ENCODE measurements around the gene EBI3.

DNA sequence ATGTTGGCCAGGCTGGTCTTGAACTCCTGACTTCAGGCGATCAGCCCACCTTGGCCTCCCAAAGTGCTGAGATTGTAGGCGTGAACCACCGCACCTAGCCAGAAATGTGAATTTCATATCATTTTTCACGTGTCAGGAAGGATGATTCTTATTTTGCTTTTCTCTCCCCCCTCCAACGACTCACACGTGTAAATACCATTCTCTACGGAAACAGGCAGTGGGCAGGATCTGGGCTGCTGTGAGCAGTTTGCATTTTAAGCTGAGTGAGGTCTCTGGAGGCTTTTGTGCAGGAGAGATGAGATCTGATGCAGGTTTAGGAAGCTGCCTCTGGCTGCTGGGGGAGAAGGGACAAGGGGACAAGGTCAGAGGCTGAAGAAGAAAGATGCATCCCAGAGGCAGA lies 35.0 kb upstream of the EBI3 start:
- TF ChIP-seq, protein P1, sequence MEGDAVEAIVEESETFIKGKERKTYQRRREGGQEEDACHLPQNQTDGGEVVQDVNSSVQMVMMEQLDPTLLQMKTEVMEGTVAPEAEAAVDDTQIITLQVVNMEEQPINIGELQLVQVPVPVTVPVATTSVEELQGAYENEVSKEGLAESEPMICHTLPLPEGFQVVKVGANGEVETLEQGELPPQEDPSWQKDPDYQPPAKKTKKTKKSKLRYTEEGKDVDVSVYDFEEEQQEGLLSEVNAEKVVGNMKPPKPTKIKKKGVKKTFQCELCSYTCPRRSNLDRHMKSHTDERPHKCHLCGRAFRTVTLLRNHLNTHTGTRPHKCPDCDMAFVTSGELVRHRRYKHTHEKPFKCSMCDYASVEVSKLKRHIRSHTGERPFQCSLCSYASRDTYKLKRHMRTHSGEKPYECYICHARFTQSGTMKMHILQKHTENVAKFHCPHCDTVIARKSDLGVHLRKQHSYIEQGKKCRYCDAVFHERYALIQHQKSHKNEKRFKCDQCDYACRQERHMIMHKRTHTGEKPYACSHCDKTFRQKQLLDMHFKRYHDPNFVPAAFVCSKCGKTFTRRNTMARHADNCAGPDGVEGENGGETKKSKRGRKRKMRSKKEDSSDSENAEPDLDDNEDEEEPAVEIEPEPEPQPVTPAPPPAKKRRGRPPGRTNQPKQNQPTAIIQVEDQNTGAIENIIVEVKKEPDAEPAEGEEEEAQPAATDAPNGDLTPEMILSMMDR (IDR thresholded peaks at IDR 0.05 in 4 of 5, conservative IDR thresholded peaks at IDR 0.05 in 1 of 5) = no peak
- TF ChIP-seq POLR2A (IDR thresholded peaks at IDR 0.05) = no peak
